Thyroid gland (tissue), 4 donors: ENCODE data around the gene ATXN1. TPM values are rescaled to one million over a fixed set of nuclear protein-coding genes. Genes with fewer than 3 reads are reported as not detected.

Source experiments
- DNase-seq, 2 donors: peaks; one replicate each; pipeline ENCODE4 v3.0.0-alpha.2; 2019
- H3K27ac ChIP-seq, 3 donors: fragments of 200-600 bp; sonication (generic); 1 replicate in 2 of 3; 2 replicates in 1 of 3; pipeline ENCODE4 v1.5.1; 2016 to 2019; ENCODE audit warnings: mild to moderate bottlenecking in 1 of 3, moderate library complexity in 1 of 3
- H3K27me3 ChIP-seq: fragments of 200-600 bp; sonication (generic); one replicate; pipeline ENCODE4 v1.5.1; 2019
- H3K36me3 ChIP-seq, 2 donors: fragments of 200-600 bp; sonication (generic); one replicate each; pipeline ENCODE4 v1.5.1; 2016 to 2019
- H3K4me1 ChIP-seq, 2 donors: fragments of 200-600 bp; sonication (generic); one replicate each; pipeline ENCODE4 v1.5.1; 2017 to 2019
- H3K4me3 ChIP-seq, 3 donors: fragments of 200-600 bp; sonication (generic); replicated peaks in 1 of 3; 1 replicate in 2 of 3; 2 replicates in 1 of 3; pipeline ENCODE4 v1.5.1; 2016; ENCODE audit warnings: mild to moderate bottlenecking in 1 of 3
- H3K9me3 ChIP-seq: fragments of 200-600 bp; sonication (generic); one replicate; pipeline ENCODE4 v1.5.1; 2017
- CTCF ChIP-seq, 6 experiments: fragments of 200-600 bp in 3 of 6; fragments of 450-650 bp in 3 of 6; sonication (generic) in 3 of 6; IDR thresholded peaks; one replicate each; pipeline ENCODE4 v1.5.1; 2016 to 2019; ENCODE audit warnings: antibody characterized with exemption in 6 of 6, mild to moderate bottlenecking in 2 of 6, inconsistent platforms in 1 of 6, moderate library complexity in 1 of 6
- POLR2A ChIP-seq, 2 donors: fragments of 450-650 bp; IDR thresholded peaks; one replicate each; pipeline ENCODE4 v1.6.1; 2017; ENCODE audit warnings: antibody characterized with exemption in 2 of 2, mild to moderate bottlenecking in 2 of 2, moderate library complexity in 1 of 2
- WGBS, 2 donors: methylation state at CpG; one replicate each; pipeline ENCODE4 v1.1.5; 2017; 5-methylcytosine and 5-hydroxymethylcytosine counted together
- intact Hi-C: fragments of 100-400 bp; cut with DNase I; formaldehyde crosslinking; loops from one replicate; pipeline ENCODE4 v1.15.1; 2023
- total RNA-seq, 4 donors: library from RNA; depleted of rRNA; stranded (reverse); fragments of >200 nt; gene quantifications; one replicate each; pipeline ENCODE4 v1.2.3, GENCODE V29; 2016

ATXN1 gene
- total RNA-seq, 4 donors from 2014 or later, result 62.1 to 88.1 (median 83.0) TPM

GRCh38 chr6:16487996-16488674 is 273.1 kb downstream of the ATXN1 start:
- Histone ChIP-seq H3K4me3 (no peak overlapping the region), H3K27ac (peak overlapping the region in 1 of 3 donors; percentile 17), H3K36me3 (no peaks in the 10 kb centered on the region), H3K9me3 (no peaks in the 10 kb centered on the region), H3K27me3 (no peaks in the 10 kb centered on the region), H3K4me1 (peaks cover 28 to 32% of the 10 kb centered on the region in 2 donors)
- DNase-seq, result no peak
- TF ChIP-seq POLR2A (IDR thresholded peaks at IDR 0.05), result no peak
- intact Hi-C loops, result no loop called here
- WGBS, 2 donors, result 66% methylated on average over 6 of the region's 6 CpGs

- Histone ChIP-seq H3K9me3 (no peaks in the 10 kb centered on the region), H3K36me3 (no peaks in the 10 kb centered on the region), H3K4me1 (peaks cover 35 to 37% of the 10 kb centered on the region in 2 donors), H3K4me3 (no peak overlapping the region), H3K27ac (peak overlapping the region in 1 of 3 donors; percentile 30), H3K27me3 (no peaks in the 10 kb centered on the region)
- TF ChIP-seq CTCF (IDR thresholded peaks at IDR 0.05) (no peak), POLR2A (IDR thresholded peaks at IDR 0.05) (no peak)
- WGBS, 2 donors, result 75 to 76% methylated on average over 11 of the region's 11 CpGs
- intact Hi-C loops, result no loop called here
- DNase-seq, result no peak
Measured at GRCh38 chr6:16486661-16487060, 274.6 kb downstream of the ATXN1 start.

GRCh38 chr6:16483315-16483875 is 277.9 kb downstream of the ATXN1 start:
- TF ChIP-seq POLR2A (IDR thresholded peaks at IDR 0.05) (no peak), CTCF (IDR thresholded peaks at IDR 0.05) (no peak)
- Histone ChIP-seq H3K4me1 (peaks cover 26 to 35% of the 10 kb centered on the region in 2 donors), H3K36me3 (no peaks in the 10 kb centered on the region), H3K9me3 (no peaks in the 10 kb centered on the region), H3K27ac (peak overlapping the region in 2 of 3 donors; percentile 25 to 50), H3K4me3 (no peak overlapping the region), H3K27me3 (no peaks in the 10 kb centered on the region)
- WGBS, 2 donors, result 16 to 30% methylated on average over 2 of the region's 2 CpGs
- intact Hi-C loops, result no loop called here
- no peak for DNase-seq

GRCh38 chr6:16482702-16483314 is 278.5 kb downstream of the ATXN1 start:
- WGBS, 2 donors, result 57 to 62% methylated on average over 1 of the region's 1 CpG
- DNase-seq, result no peak

More at GRCh38 chr6:16482702-16483314, 278.5 kb downstream of the ATXN1 start:
- Histone ChIP-seq H3K9me3 (no peaks in the 10 kb centered on the region), H3K4me1 (peaks cover 21 to 35% of the 10 kb centered on the region in 2 donors), H3K4me3 (no peak overlapping the region), H3K27me3 (no peaks in the 10 kb centered on the region), H3K27ac (no peak overlapping the region), H3K36me3 (no peaks in the 10 kb centered on the region)
- TF ChIP-seq POLR2A (IDR thresholded peaks at IDR 0.05) (no peak), CTCF (IDR thresholded peaks at IDR 0.05) (no peak)
- intact Hi-C loops, result no loop called here
